Measurements from ENCODE around the gene SAC3D1.

The SAC3D1 gene

GRCh38 chr11:65036931-65037330 lies 4.1 kb upstream of the SAC3D1 start:
- DNase-seq (ENCODE audit: low read depth) = no peak
- H3K4me3 ChIP-seq (ENCODE audit: control insufficient read depth, low read depth, low read length) = no peak overlapping the region
- no peak for TF ChIP-seq CTCF (conservative IDR thresholded peaks at IDR 0.05; ENCODE audit: control insufficient read depth, insufficient read depth, low read depth, low read length)

- DNase-seq (ENCODE audit: low read depth) = no peak
- TF ChIP-seq CTCF (conservative IDR thresholded peaks at IDR 0.05; ENCODE audit: control insufficient read depth, insufficient read depth, low read depth, low read length) = no peak
- peak overlapping the region; percentile 65 for H3K4me3 ChIP-seq (ENCODE audit: control insufficient read depth, low read depth, low read length)
Observed at GRCh38 chr11:65040520-65040846, 527 bp upstream of the SAC3D1 start.

- H3K4me3 ChIP-seq (ENCODE audit: control insufficient read depth, low read depth, low read length) = no peak overlapping the region
- TF ChIP-seq CTCF (conservative IDR thresholded peaks at IDR 0.05; ENCODE audit: control insufficient read depth, insufficient read depth, low read depth, low read length) = no peak
- no peak for DNase-seq (ENCODE audit: low read depth)
Observed at GRCh38 chr11:65042891-65043290, 1.9 kb downstream of the SAC3D1 start.

- no peak overlapping the region for H3K4me3 ChIP-seq (ENCODE audit: control insufficient read depth, low read depth, low read length)
- peak; percentile 68 for DNase-seq (ENCODE audit: low read depth)
- no peak for TF ChIP-seq CTCF (conservative IDR thresholded peaks at IDR 0.05; ENCODE audit: control insufficient read depth, insufficient read depth, low read depth, low read length)
Observed at GRCh38 chr11:65043881-65044501, 3.0 kb downstream of the SAC3D1 start.

DNA sequence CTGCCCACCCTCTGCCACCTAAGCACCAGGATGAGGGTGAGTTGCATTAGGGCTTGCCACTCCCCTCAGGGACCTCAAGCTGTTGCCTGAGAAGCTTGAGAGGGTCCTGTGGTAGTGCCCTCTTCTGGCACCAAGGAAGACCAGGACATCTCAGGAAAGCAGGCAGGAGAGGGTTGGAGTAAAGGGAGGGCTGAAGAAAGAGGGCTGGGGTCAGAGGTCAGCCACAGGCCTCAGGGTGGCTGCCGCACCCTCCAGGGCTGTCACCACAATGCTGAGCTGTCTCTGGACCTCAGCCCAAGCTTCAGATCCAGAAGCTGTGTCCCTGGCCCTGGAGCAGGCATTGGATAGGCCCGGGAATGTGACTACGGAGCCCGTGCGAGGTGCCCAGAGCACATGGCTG lies 4.1 kb downstream of the SAC3D1 start:
- H3K4me3 ChIP-seq (ENCODE audit: control insufficient read depth, low read depth, low read length) = no peak overlapping the region
- no peak for DNase-seq (ENCODE audit: low read depth)
- TF ChIP-seq CTCF (conservative IDR thresholded peaks at IDR 0.05; ENCODE audit: control insufficient read depth, insufficient read depth, low read depth, low read length) = no peak

DNA sequence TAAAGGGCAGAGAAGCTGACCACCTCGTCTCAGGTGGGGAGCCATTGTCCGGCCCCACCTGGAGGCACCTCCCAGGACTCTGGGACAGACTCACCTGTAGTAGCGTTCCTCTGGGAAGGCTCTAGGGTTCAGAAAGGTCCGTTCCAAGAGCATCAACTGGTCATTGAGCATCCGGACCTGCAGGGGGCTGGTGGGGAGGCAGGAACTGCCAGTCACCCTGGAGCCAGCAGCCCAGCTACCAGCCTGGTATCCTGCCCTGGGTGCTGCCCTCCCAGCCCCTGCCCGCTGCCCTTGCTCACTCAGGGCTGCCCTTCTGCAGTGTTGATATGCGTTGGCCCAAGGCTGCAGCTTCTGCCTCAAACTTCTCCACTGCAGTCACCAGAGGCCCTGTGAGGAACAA lies 4.7 kb downstream of the SAC3D1 start:
- no peak overlapping the region for H3K4me3 ChIP-seq (ENCODE audit: control insufficient read depth, low read depth, low read length)
- DNase-seq (ENCODE audit: low read depth) = no peak
- no peak for TF ChIP-seq CTCF (conservative IDR thresholded peaks at IDR 0.05; ENCODE audit: control insufficient read depth, insufficient read depth, low read depth, low read length)
